NCI-H82 (cell line): ENCODE data around the gene CCDC13.

Experiments
- DNase-seq: peaks from one replicate; lab custom pipeline; 2025; lab: John Stamatoyannopoulos, UW

The CCDC13 gene

GRCh38 chr3:42796332-42796885 lies 23.4 kb upstream of the CCDC13 start:
- DNase-seq: no peak

- no peak for DNase-seq
Measured at GRCh38 chr3:42795621-42796181, 22.6 kb upstream of the CCDC13 start.

DNA sequence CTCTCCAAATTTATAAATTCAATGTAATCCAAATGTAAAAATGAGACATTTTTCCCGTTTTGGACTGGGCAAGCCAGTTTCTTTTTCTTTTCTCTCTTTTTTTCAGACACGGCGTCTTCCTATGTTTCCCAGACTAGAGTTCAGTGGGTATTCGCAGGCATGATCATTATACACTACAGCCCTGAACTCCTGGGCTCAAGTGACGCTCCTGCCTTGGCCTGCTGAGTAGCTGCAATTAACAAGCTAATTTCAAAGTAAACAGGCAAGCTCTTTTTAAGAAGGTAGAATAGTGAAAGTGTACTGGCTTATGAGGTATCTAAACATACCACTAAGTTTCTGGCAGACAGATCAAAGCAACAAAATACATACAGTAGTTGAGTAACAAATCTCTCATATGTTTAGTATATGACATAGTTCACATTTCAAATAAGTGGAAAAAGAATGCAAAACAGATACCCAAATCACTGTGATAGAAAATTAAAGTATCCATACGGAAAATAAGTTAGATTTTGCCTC lies 17.7 kb upstream of the CCDC13 start:
- no peak for DNase-seq

- DNase-seq: no peak
Measured at GRCh38 chr3:42786631-42787030, 13.6 kb upstream of the CCDC13 start.

DNA sequence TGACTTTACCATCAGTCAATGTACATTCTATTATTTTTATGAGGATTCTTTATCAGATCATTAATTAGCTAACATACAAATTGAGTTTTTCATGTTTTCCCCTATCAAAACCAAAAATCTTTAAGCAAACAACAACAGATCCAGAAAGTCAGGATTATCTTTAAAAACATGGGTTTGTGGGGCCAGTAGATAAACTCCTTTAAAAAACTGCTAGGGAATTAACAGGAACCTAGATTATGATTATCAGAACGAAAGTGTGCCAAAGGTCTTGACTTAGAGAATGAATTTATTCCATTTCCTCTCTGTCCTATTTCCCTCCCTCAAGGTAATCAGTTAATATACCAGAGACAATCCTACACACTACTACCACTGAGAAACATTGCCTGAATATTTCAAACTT lies 13.2 kb upstream of the CCDC13 start:
- no peak for DNase-seq

DNA sequence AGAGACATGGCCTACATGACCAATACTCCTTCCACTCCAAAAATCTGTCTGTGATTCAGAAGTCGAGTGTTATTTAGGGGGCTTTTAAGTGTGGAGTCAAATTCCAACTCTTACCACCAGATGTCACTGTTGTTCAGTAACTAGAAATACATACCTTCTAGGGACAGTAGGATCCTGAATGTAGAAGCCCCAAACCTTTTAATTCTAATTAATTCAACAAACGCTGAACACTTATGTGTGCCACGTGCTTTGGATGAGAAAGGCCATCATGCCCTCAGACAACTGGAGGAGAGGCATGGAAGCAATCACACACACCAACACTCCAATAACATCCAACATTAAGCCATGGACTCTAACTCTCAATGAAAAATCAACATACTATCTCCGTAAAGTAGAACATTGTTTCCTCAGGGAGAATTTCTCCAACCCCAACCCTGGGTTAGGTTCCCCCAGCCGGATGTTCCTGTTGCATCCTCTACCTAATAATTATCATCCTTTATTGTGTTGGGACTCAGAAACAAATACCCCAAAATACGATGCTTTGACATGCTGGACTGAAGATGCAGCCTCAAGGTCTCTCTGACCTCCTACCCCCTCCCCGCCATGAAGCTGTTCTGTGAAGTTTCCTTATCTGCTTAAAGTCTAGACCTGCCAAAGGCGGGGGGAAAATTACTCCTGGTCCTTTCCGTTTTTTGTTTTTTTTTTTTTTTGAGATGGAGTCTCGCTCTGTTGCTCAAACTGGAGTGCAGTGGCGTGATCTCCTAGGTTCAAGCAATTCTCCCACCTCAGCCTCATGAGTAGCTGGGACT lies 8.0 kb upstream of the CCDC13 start:
- peak; percentile 82 for DNase-seq

GRCh38 chr3:42780398-42780797 lies 7.3 kb upstream of the CCDC13 start:
- no peak for DNase-seq

DNA sequence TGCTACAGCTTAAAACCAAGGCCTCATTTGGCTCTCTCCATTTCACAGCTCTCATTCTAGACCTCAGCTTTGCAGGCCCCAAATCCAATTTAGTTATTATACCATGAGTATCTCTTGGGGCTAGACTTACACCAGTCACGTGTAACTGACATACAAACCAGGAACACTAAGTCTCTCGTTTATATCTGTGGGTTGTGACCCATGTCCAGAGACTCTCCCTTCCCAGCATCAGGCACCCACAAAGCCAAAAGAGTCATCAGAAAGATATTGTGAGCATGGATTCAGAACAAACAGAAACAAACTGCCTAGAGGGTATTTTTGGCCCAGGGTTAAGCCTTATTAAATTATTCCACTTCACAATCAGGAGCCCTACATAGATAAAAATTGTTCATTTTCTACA lies 5.6 kb upstream of the CCDC13 start:
- peak; percentile 91 for DNase-seq

GRCh38 chr3:42773409-42773751 lies 327 bp upstream of the CCDC13 start:
- no peak for DNase-seq

DNA sequence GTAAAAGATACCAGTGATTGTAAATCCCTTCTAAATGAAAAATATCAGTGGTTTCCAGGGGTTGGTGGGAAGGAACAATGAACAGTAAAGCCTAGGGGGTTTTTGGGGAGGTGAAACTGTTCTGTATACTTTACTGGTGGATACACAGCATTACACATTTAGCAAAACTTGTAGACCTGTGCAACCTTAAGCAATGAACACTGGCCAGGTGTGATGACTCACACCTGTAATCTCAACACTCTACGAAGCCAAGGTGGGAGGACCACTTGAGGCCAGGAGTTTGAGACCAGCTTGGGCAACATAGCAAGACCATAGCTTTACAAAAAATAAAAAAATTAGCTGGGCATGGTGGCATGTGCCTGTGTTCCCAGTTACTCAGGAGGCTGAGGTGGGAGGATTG lies 1.8 kb downstream of the CCDC13 start:
- DNase-seq: no peak

DNA sequence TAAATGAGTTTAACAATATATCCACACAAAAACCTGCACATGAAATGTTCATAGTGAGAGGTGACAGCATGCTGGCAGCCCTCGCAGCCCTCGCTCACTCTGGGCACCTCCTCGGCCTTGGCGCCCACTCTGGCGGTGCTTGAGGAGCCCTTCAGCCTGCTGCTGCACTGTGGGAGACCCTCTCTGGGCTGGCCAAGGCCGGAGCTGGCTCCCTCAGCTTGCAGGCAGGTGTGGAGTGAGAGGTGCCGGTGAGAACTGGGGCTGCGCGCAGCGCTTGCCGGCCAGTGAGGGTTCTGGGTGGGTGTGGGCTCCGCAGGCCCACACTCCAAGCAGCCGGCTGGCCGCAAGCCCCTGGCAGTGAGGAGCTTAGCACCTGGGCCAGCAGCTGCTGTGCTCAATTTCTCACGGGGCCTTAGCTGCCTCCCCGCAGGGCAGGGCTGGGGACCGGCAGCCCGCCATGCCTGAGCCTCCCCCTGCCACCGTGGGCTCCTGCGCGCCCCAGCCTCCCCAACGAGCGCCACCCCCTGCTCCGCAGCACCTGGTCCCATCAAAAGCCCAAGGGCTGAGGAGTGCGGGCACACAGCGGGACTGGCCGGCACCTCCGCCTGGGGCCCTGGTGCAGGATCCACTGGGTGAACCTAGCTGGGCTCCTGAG lies 3.4 kb downstream of the CCDC13 start:
- no peak for DNase-seq

DNA sequence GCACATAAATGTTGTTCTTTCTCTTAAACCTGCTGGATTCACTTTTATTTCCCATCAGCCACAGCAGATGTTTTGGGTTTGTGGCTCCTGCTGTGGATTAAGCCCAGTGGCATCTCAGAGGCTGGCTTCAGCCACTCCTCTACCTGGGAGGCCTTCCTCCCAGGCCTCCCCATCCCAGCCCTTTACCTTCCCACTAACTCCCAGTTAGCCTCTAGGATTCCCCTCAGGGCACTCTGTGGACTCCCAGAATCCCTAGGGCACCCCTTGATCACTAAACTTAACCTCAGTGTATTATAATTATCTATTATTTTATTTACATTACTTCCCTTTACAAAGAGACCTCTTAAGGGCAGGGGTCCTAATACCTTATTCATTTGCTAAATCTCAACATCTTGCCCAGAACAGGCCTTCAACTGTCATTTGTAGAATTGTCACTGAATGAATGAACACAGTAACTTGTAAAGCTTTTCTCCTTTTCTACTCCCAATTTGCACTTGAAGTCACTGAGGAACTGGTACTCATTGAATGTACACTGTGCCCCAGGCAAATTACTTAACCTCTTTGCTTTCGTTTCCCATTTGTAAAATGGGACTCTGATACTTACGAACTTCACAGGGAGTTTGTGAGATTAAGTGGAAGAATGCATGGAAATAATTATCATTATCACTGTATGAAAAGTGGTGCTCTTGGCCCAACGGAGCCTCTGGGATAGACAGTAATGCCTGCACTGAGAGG lies 8.3 kb downstream of the CCDC13 start:
- no peak for DNase-seq

- DNase-seq: no peak
Measured at GRCh38 chr3:42764115-42764514, 8.9 kb downstream of the CCDC13 start.

DNA sequence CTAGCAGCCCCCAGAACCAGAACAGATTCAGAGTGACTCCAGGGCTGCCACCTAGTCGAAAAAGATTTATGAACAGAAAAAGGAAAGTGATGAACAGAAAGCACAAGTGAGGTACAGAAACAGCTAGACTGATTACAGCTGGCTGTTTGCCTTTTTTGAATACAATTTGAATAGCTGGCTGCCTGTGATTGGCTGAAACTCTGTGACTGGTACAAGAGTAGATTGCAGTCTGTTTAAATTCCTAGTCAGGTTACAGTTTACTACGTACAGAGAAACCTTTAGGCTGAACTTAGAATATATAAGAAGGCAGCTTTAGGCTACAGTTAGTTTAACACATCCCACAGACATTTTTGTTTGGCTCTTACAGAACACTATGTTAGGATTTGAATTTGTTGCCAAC lies 10.0 kb downstream of the CCDC13 start:
- no peak for DNase-seq

DNA sequence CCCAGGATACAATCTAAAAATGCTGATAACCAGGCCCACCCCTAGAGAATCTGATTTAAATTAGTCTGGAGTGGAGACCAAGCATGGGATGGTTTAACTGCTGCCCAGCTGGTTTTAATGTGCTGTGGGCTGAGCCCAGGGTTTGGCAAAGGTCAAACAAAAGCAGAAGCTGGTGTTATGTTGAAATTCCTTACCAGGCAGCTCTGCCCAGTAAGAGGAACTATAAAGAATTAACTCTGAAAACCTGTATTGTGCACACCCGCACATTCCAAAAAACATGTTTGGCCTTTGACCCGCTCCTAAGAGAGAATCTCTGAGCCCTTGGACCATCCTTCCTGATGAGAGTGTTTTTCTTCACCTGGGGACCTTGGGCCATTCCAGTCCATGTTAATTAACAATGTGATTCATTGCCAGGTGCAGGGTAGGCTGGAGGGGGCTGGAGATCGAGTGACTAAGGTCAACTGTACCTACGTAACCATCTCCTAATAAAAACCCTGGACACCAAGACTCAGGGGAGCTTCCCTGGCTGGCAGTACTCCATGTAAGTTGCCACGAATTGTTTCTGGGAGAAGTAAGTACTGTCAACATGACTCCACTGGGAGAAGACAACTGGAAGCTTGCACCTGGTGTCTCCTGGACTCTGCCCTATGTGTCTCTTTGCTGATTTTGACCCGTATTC lies 10.9 kb downstream of the CCDC13 start:
- DNase-seq: no peak

- DNase-seq: no peak
Measured at GRCh38 chr3:42758126-42758525, 14.9 kb downstream of the CCDC13 start.

DNA sequence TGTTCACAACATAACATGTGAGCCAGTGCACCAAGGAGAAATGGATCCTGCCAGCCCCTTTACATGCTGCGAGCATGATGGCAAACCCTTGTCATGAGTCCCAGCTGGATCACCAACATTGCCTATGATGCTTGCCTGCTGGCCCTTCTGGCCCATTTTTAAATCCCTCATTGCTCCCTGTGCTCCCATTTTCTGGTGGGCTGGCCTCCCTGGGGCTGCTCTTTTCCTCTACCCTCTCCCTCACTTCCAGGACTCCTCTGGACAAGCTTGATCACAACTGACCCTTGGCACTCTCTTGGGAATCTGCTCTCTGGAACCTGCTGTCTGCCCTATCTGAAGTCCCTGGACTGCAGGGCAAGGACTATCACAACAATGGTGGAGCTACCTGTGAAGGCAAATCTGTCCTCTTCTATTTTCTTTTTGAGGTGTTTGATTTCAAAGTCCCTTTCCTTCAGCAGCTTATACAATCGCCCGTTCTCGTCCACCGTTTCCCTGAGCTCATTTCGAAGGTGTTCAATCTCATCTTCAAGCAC lies 16.3 kb downstream of the CCDC13 start:
- DNase-seq: no peak

GRCh38 chr3:42755681-42756578 lies 17.1 kb downstream of the CCDC13 start:
- DNase-seq: peak; percentile 36

GRCh38 chr3:42753757-42754156 lies 19.3 kb downstream of the CCDC13 start:
- DNase-seq: no peak

DNA sequence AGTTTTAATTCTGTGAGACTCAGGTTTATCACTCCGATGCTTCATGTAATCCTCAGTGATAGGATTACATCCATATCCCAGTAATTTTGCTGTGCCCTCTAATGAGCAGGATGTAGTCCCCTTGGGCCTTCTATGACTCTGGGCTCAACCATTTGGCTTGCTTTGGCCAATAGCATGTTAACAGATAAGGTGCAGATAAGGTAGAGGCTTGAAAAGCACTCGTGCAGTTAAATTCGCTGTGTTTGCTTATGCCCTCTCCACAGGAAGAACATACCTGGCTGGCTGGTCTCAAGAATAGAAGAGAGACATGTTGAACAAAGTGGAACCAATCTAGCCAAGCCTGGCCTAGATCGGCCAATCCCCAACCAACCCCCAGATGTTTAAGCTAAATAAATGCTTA lies 20.1 kb downstream of the CCDC13 start:
- DNase-seq: peak; percentile 42
